Endothelial cell (in vitro differentiated cells): ENCODE data around the gene SF3B2. TPM values are rescaled to one million over a fixed set of nuclear protein-coding genes. Genes with fewer than 3 reads are reported as not detected.

Experiments used
- DNase-seq: peaks from one replicate; pipeline ENCODE4 v3.0.0; 2021; ENCODE audit warnings: low spot score
- H3K27ac Mint-ChIP-seq: one replicate; pipeline ENCODE4 v1.8.0; 2021; ENCODE audit warnings: mixed read lengths, inconsistent platforms; ENCODE audit not compliant: unreplicated experiment
- H3K27me3 Mint-ChIP-seq: one replicate; pipeline ENCODE4 v1.8.0; 2021; ENCODE audit warnings: mild to moderate bottlenecking, moderate library complexity, mixed read lengths, inconsistent platforms; ENCODE audit not compliant: unreplicated experiment
- H3K36me3 Mint-ChIP-seq: one replicate; pipeline ENCODE4 v1.8.0; 2021; ENCODE audit warnings: mild to moderate bottlenecking, low read depth, mixed read lengths, inconsistent platforms; ENCODE audit not compliant: unreplicated experiment
- H3K4me1 Mint-ChIP-seq: one replicate; pipeline ENCODE4 v1.8.0; 2021; ENCODE audit warnings: mild to moderate bottlenecking, mixed read lengths, inconsistent platforms; ENCODE audit not compliant: unreplicated experiment
- H3K4me3 Mint-ChIP-seq: one replicate; pipeline ENCODE4 v1.8.0; 2021; ENCODE audit warnings: mild to moderate bottlenecking, mixed read lengths, inconsistent platforms; ENCODE audit not compliant: unreplicated experiment
- H3K9me3 Mint-ChIP-seq: one replicate; pipeline ENCODE4 v1.8.0; 2021; ENCODE audit warnings: mixed read lengths, inconsistent platforms; ENCODE audit not compliant: unreplicated experiment
- CTCF ChIP-seq: fragments of 200-600 bp; sonication (generic); IDR thresholded peaks from one replicate; pipeline ENCODE4 v1.5.0; 2021; ENCODE audit warnings: antibody characterized with exemption; ENCODE audit not compliant: unreplicated experiment
- total RNA-seq: library from RNA; stranded (reverse); fragmentation: NEBNext Ultra II Directional; extraction: Animal tissue kit (Norgen Biotek cat#: 25700); gene quantifications from one replicate; pipeline ENCODE4 v1.2.1, GENCODE V29; 2021; ENCODE audit not compliant: unreplicated experiment

Gene SF3B2
- total RNA-seq, 1 donor from 2014 or later, result 174 TPM

- no peak for DNase-seq
- Mint-ChIP-seq H3K27ac (no peak overlapping the region), H3K27me3 (peaks cover 16% of the 10 kb centered on the region), H3K4me3 (no peak overlapping the region), H3K36me3 (peaks cover 7% of the 10 kb centered on the region), H3K4me1 (no peaks in the 10 kb centered on the region), H3K9me3 (no peaks in the 10 kb centered on the region)
- TF ChIP-seq CTCF, result no peak
Measured at GRCh38 chr11:66042996-66043906, 8.9 kb upstream of the SF3B2 start.

- Mint-ChIP-seq H3K4me1 (peaks cover 2% of the 10 kb centered on the region), H3K4me3 (peak overlapping the region; percentile 43), H3K27ac (no peak overlapping the region), H3K36me3 (peaks cover 7% of the 10 kb centered on the region), H3K9me3 (no peaks in the 10 kb centered on the region), H3K27me3 (peaks cover 12% of the 10 kb centered on the region)
- DNase-seq, result no peak
- TF ChIP-seq CTCF, result no peak
Measured at GRCh38 chr11:66044757-66045156, 7.4 kb upstream of the SF3B2 start.

DNA sequence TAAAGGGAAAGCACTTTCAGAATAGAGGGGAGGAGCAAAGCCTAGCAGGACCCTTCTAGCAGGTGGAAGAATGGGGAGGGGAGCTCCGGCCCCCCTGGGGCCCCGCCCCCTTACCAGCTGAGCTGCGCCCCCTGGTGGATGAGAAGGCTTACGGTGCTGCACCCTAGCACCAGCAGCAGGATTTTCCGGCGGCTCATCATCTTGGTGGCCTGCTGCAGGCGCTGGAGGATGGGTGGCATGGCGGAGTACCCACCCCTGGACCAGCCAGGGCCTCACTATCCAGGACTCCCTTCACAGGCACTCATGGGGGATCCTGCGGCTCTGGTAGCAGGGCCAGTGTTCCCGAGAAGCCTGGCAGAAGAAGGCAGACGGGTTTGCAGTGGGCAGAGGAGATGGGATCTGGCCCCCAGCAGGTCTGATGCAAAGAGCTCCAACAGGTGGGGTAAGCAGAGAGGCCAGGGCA, 7.0 kb upstream of the SF3B2 start:
- no peak overlapping the region for H3K4me3 Mint-ChIP-seq
- H3K9me3 Mint-ChIP-seq, result no peaks in the 10 kb centered on the region
- H3K27me3 Mint-ChIP-seq, result peaks cover 13% of the 10 kb centered on the region
- peak; percentile 97 for TF ChIP-seq CTCF
- H3K27ac Mint-ChIP-seq, result no peak overlapping the region
- H3K4me1 Mint-ChIP-seq, result peaks cover 2% of the 10 kb centered on the region
- peak; percentile 88 for DNase-seq
- H3K36me3 Mint-ChIP-seq, result peaks cover 7% of the 10 kb centered on the region

- no peak for TF ChIP-seq CTCF
- Mint-ChIP-seq H3K27me3 (peaks cover 12% of the 10 kb centered on the region), H3K36me3 (peaks cover 5% of the 10 kb centered on the region), H3K27ac (no peak overlapping the region), H3K4me1 (peaks cover 9% of the 10 kb centered on the region), H3K9me3 (no peaks in the 10 kb centered on the region), H3K4me3 (no peak overlapping the region)
- no peak for DNase-seq
Measured at GRCh38 chr11:66046901-66047300, 5.3 kb upstream of the SF3B2 start.
